GM12891 (cell line): ENCODE data around the gene USF2.

Experiments used
- PAX5 ChIP-seq: IDR thresholded peaks from 2 replicates; pipeline ENCODE4 v1.6.1; 2011; ENCODE audit warnings: low read length, moderate library complexity, mild to moderate bottlenecking; ENCODE audit not compliant: insufficient read depth, severe bottlenecking
- POLR2A ChIP-seq: IDR thresholded peaks from 2 replicates; pipeline ENCODE4 v1.6.1; 2011; ENCODE audit warnings: low read depth, low read length, control low read depth
- POLR2AphosphoS5 ChIP-seq: IDR thresholded peaks from 2 replicates; pipeline ENCODE4 v1.6.1; 2011; ENCODE audit warnings: low read depth, low read length, control low read depth
- SPI1 ChIP-seq: IDR thresholded peaks from 2 replicates; pipeline ENCODE4 v1.6.1; 2011; ENCODE audit warnings: low read depth, low read length, control low read depth

DNA sequence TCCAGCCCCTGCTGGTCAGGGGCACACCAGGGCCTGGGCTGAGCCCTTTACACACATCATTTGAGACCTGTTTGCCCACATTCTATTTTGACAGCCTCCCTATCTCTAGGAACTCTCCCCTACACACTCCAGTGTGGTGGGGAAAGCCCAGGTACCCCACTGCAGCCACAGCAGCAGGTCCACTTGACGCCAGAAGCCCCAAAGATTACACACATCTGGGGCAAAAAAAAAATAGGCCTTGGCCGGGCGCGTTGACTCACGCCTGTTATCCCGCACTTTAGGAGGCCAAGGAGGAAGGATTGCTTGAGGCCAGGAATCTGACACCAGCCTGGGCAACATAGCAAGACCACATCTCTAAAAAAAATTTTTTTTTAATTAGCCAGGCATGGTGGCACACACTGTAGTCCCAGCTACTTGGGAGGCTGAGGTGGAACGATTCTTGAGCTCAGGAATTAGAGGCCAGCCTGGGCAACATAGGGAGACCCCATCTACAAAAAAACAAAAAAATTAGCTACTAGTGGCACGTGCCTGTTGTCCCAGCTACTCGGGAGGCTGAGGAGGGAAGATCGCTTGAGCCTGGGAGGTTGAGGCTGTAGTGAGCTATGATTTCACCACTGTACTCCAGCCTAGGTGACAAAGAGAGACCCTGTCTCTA lies 42.2 kb downstream of the USF2 start:
- no peak for TF ChIP-seq POLR2A
- no peak for TF ChIP-seq POLR2AphosphoS5
- TF ChIP-seq PAX5: no peak
- no peak for TF ChIP-seq SPI1
